ENCODE data around the gene SLC17A9. TPM values are rescaled to one million over a fixed set of nuclear protein-coding genes. Genes with fewer than 3 reads are reported as not detected.

SLC17A9 gene
- total and polyA plus RNA-seq, 10 of the 15 experiments (the other 5 are each of a cell fraction or from before 2014, with no cell fraction given) = 0.72 to 74.1 (median 29.4) TPM

DNA sequence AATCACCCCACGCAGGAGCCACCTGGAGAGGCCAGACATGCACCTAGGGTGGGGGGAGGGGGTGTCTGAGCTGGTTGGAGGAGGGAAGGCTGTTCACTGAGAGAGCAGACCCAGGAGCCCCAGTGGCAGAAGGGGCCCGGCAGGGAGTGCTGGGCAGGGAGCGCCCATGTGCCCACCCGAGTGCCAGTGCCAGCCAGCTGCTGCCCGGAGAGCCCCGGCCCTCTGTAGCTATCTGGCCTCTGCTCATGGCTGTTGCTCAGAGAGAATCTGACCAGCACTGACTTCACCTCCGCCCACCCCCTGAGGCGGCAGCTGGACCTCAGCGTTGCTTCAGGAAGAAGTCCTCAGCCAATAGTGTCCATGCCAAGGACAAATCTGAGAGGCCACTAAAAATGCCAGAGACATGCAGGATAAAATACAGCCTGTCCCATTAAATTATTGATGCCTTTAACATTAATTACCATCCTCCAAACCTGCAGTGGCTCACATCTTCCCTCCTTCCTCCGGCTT lies 22.8 kb downstream of the SLC17A9 start:
- Histone ChIP-seq H3K4me2 (ENCODE audit: control insufficient read depth, insufficient read depth) (no peak overlapping the region), H3K27me3 (replicated peaks in 1 of 2; ENCODE audit: control insufficient read depth in 2 of 2, insufficient read depth in 2 of 2, low read length in 1 of 2) (peaks cover 0 to 14% of the 10 kb centered on the region in 2 experiments; a peak in 2 of 4 replicates), H3K4me3 (no peak overlapping the region), H3K36me3 (ENCODE audit: control insufficient read depth in 2 of 2, insufficient read depth in 2 of 2, low read length in 1 of 2) (no peaks in the 10 kb centered on the region), H3K4me1 (ENCODE audit: control insufficient read depth, insufficient read depth, low read length) (peaks cover 33% of the 10 kb centered on the region), H3K79me2 (ENCODE audit: control insufficient read depth, insufficient read depth, low read length) (no peaks in the 10 kb centered on the region), H2AFZ (ENCODE audit: control insufficient read depth, low read depth, low read length) (no peak overlapping the region), H3K9me3 (replicated peaks; ENCODE audit: control insufficient read depth, insufficient read depth, low read length) (no peaks in the 10 kb centered on the region), H4K20me1 (ENCODE audit: control insufficient read depth, insufficient read depth) (peaks cover 4% of the 10 kb centered on the region; the same call in 1 of the 2 replicates), H3K9ac (ENCODE audit: control insufficient read depth, insufficient read depth, low read length) (no peak overlapping the region), H3K27ac (ENCODE audit: control insufficient read depth, insufficient read depth) (no peak overlapping the region)
- FAIRE-seq (no peak), DNase-seq (ENCODE audit: low read depth, low spot score) (no peak), ATAC-seq (no peak)
- WGBS (ENCODE audit: insufficient coverage, insufficient replicate concordance, low lambda C conversion rate, missing lambda C conversion rate) = 87% methylated on average over 10 of the region's 10 CpGs
- in situ Hi-C loops (cut with MboI) (loop anchor here (5.0 kb wide), 1 partner anchor 37 kb away; no protein-coding TSS in a partner anchor), intact Hi-C loops (cut with micrococcal nuclease; ENCODE audit: unreplicated experiment) (no loop called here)
- RAD21 ChIA-PET (ENCODE audit: unreplicated experiment) = no interaction called here
- SMC1A ChIA-PET (ENCODE audit: uncharacterized antibody, unreplicated experiment) = interaction anchor here (1.0 to 2.0 kb wide), 4 partner anchors 9 to 57 kb away, joined by 3 to 12 read pairs (median 3); no protein-coding TSS in a partner anchor
- no TSS peak for BruUV-seq (replicated peaks)
- POLR2A ChIA-PET = interaction anchor here (1.4 to 5.3 kb wide), 2 partner anchors 16 to 33 kb away, joined by 3 to 36 read pairs; no protein-coding TSS in a partner anchor
- CTCF ChIA-PET = interaction anchor here (0.7 to 2.2 kb wide), 5 partner anchors 24 to 355 kb away, joined by 3 to 5 read pairs (median 3); partner anchors contain the start of gene GID8
- TF ChIP-seq RB1 (IDR thresholded peaks at IDR 0.05; ENCODE audit: borderline replicate concordance) (no peak), ZBTB11 (CRISPR knock-in tag; IDR thresholded peaks at IDR 0.05) (no peak), ZNF217 (IDR thresholded peaks at IDR 0.05) (no peak), CTCF (IDR thresholded peaks at IDR 0.05 in 2 of 3, conservative IDR thresholded peaks at IDR 0.05 in 1 of 3; ENCODE audit: control insufficient read depth in 2 of 3, extremely low read depth in 1 of 3, insufficient read depth in 1 of 3, low read depth in 3 of 3, low read length in 3 of 3) (no peak), LARP7 (IDR thresholded peaks at IDR 0.05) (no peak)
